SK-N-SH treated with all-trans-retinoic acid at 6 μM for 48 hours (cell line): ENCODE measurements around the gene PIGP.

Experiments
- CSDC2 ChIP-seq: fragments of 250-450 bp; sonication (Bioruptor Pico); IDR thresholded peaks from 2 replicates; pipeline ENCODE4 v1.5.0; 2020; ENCODE audit warnings: mild to moderate bottlenecking, moderate library complexity
- TF ChIP-seq, protein P1 (sequence below): fragments of 250-450 bp; sonication (Bioruptor Pico); IDR thresholded peaks from 2 replicates; pipeline ENCODE4 v1.8.0; 2020; ENCODE audit warnings: mild to moderate bottlenecking, moderate library complexity, borderline replicate concordance
- TF ChIP-seq, protein P2 (sequence below): fragments of 250-450 bp; sonication (Bioruptor Pico); IDR thresholded peaks from 2 replicates; pipeline ENCODE4 v1.5.1; 2020; ENCODE audit warnings: low read depth, mild to moderate bottlenecking, moderate library complexity

DNA sequence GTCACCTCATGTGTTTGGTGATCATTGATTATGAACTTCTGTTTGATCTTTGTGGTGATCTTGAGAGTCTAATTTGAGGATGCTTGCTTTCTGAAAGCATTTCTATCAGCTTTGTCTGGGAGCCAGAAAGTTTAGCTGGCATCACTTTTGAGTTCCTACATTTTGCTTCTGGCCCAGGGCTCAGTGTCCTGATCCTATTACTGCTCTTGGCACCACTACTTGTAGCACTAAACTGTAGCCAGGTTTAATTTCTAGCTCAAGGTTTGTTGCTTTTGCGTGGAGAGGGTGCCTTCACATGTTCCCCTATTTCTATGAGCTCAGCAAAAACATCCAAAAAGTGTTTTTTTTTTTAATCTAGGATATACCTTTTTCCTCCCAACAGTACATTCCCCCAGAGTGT is 9.5 kb upstream of the PIGP start:
- TF ChIP-seq, protein P1, sequence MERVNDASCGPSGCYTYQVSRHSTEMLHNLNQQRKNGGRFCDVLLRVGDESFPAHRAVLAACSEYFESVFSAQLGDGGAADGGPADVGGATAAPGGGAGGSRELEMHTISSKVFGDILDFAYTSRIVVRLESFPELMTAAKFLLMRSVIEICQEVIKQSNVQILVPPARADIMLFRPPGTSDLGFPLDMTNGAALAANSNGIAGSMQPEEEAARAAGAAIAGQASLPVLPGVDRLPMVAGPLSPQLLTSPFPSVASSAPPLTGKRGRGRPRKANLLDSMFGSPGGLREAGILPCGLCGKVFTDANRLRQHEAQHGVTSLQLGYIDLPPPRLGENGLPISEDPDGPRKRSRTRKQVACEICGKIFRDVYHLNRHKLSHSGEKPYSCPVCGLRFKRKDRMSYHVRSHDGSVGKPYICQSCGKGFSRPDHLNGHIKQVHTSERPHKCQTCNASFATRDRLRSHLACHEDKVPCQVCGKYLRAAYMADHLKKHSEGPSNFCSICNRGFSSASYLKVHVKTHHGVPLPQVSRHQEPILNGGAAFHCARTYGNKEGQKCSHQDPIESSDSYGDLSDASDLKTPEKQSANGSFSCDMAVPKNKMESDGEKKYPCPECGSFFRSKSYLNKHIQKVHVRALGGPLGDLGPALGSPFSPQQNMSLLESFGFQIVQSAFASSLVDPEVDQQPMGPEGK (CRISPR knock-in tag) = no peak
- no peak for TF ChIP-seq CSDC2 (CRISPR knock-in tag)
- TF ChIP-seq, protein P2, sequence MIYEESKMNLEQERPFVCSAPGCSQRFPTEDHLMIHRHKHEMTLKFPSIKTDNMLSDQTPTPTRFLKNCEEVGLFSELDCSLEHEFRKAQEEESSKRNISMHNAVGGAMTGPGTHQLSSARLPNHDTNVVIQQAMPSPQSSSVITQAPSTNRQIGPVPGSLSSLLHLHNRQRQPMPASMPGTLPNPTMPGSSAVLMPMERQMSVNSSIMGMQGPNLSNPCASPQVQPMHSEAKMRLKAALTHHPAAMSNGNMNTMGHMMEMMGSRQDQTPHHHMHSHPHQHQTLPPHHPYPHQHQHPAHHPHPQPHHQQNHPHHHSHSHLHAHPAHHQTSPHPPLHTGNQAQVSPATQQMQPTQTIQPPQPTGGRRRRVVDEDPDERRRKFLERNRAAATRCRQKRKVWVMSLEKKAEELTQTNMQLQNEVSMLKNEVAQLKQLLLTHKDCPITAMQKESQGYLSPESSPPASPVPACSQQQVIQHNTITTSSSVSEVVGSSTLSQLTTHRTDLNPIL (CRISPR knock-in tag) = no peak
